Stimulated activated CD8-positive, alpha-beta memory T cell treated with anti-CD3 and anti-CD28 coated beads, Interleukin-12 subunit alpha, Interleukin-12 subunit beta, amount 100 ng/mL, for 4 hours (primary cell): Measurements from ENCODE around the gene DGKA.
A peak's percentile ranks its signal among the peaks of the same experiment; 100 is the strongest.
"Not testable (repeated sequence)": the region's sequence is repeated elsewhere in the genome, so short reads cannot be mapped to it uniquely, and the experiment has no call there.

ENCODE experiments used
- DNase-seq: peaks from one replicate; pipeline ENCODE4 v3.0.0-alpha.2; 2020; ENCODE audit warnings: low read depth

The DGKA gene

GRCh38 chr12:55969356-55969755 is 38.4 kb downstream of the DGKA start:
- no peak for DNase-seq

- no peak for DNase-seq
Measured at GRCh38 chr12:55970775-55971174, 39.8 kb downstream of the DGKA start.

GRCh38 chr12:55972042-55972441 is 41.1 kb downstream of the DGKA start:
- no peak for DNase-seq

- DNase-seq: no peak
Measured at GRCh38 chr12:55972456-55972855, 41.5 kb downstream of the DGKA start.

- DNase-seq: no peak
Measured at GRCh38 chr12:55972911-55973598, 42.1 kb downstream of the DGKA start.

- peak; percentile 92 for DNase-seq
Measured at GRCh38 chr12:55973599-55974307, 42.8 kb downstream of the DGKA start, which contains the start of gene RAB5B. Gene RAB5B (plus strand): TSS chr12:55974078. CDS start chr12:55986961, 12,883 bp downstream.

GRCh38 chr12:55974308-55974730 is 43.4 kb downstream of the DGKA start:
- no peak for DNase-seq

GRCh38 chr12:55978393-55978792 is 47.4 kb downstream of the DGKA start:
- no peak for DNase-seq

- no peak for DNase-seq
Measured at GRCh38 chr12:55979069-55979468, 48.1 kb downstream of the DGKA start.

- not testable (repeated sequence) for DNase-seq
Measured at GRCh38 chr12:55981882-55982281, 50.9 kb downstream of the DGKA start.

GRCh38 chr12:55982319-55982936 is 51.5 kb downstream of the DGKA start:
- no peak for DNase-seq

GRCh38 chr12:55983232-55983842 is 52.4 kb downstream of the DGKA start:
- no peak for DNase-seq

- no peak for DNase-seq
Measured at GRCh38 chr12:55984861-55985260, 53.9 kb downstream of the DGKA start.

- DNase-seq: no peak
Measured at GRCh38 chr12:55985341-55985740, 54.4 kb downstream of the DGKA start.

- DNase-seq: not testable (repeated sequence)
Measured at GRCh38 chr12:55985976-55986375, 55.0 kb downstream of the DGKA start.

- no peak for DNase-seq
Measured at GRCh38 chr12:55991110-55991509, 60.1 kb downstream of the DGKA start.

- no peak for DNase-seq
Measured at GRCh38 chr12:55993230-55993853, 62.4 kb downstream of the DGKA start.

- no peak for DNase-seq
Measured at GRCh38 chr12:55995366-55995765, 64.4 kb downstream of the DGKA start.

GRCh38 chr12:55996201-55996714 is 65.3 kb downstream of the DGKA start:
- peak; percentile 28 for DNase-seq

- DNase-seq: no peak
Measured at GRCh38 chr12:55996715-55997534, 66.0 kb downstream of the DGKA start, which contains the start of gene SUOX. Gene SUOX (plus strand): TSS chr12:55997276. CDS start chr12:56002222, 4,946 bp downstream.

GRCh38 chr12:55997535-55997859 is 66.5 kb downstream of the DGKA start:
- DNase-seq: no peak
